ENCODE data around the gene RASSF3. TPM values are rescaled to one million over a fixed set of nuclear protein-coding genes. Genes with fewer than 3 reads are reported as not detected.

The RASSF3 gene
- total RNA-seq, 1 experiment from 2014 or later, result 107 TPM

- H3K4me1 ChIP-seq (ENCODE audit: control insufficient read depth, insufficient read depth, low read length), result peaks cover 94% of the 10 kb centered on the region
- CTCF ChIA-PET, result no interaction called here
- intact Hi-C loops (cut with micrococcal nuclease; ENCODE audit: unreplicated experiment), result loop anchor here (2.0 kb wide), 2 partner anchors 51 to 57 kb away; partner anchors contain the start of gene RASSF3
Measured at GRCh38 chr12:64667793-64668192, 57.5 kb downstream of the RASSF3 start.

GRCh38 chr12:64669270-64669842 is 59.1 kb downstream of the RASSF3 start:
- CTCF ChIA-PET, result no interaction called here
- TF ChIP-seq POLR2AphosphoS5 (IDR thresholded peaks at IDR 0.05; ENCODE audit: low read depth, low read length), result no peak
- no peak for TF ChIP-seq SIN3A (IDR thresholded peaks at IDR 0.05; ENCODE audit: borderline replicate concordance, insufficient read depth, low read depth, low read length)
- peak; percentile 35; the same call in 1 of the 2 replicates for TF ChIP-seq TCF7L2 (IDR thresholded peaks at IDR 0.05; ENCODE audit: low read depth, low read length)
- TF ChIP-seq REST (IDR thresholded peaks at IDR 0.05; ENCODE audit: insufficient read depth in 1 of 2, low read depth in 2 of 2, low read length in 1 of 2), result no peak
- Histone ChIP-seq H3K4me1 (ENCODE audit: control insufficient read depth, insufficient read depth, low read length) (peaks cover 98% of the 10 kb centered on the region), H3K36me3 (ENCODE audit: control insufficient read depth, insufficient read depth, low read length) (no peaks in the 10 kb centered on the region), H3K27ac (ENCODE audit: low read length) (peak overlapping the region; percentile 98), H3K27me3 (ENCODE audit: control insufficient read depth, insufficient read depth, low read length) (no peaks in the 10 kb centered on the region), H3K4me3 (ENCODE audit: low read depth in 2 of 2, low read length in 2 of 2) (peak overlapping the region in 1 of 2 experiments; percentile 29; a peak in 2 of 4 replicates), H3K9me3 (ENCODE audit: control insufficient read depth, insufficient read depth, low read depth, low read length) (no peaks in the 10 kb centered on the region)
- intact Hi-C loops (cut with micrococcal nuclease; ENCODE audit: unreplicated experiment), result loop anchor here (2.0 kb wide), 1 partner anchor 53 kb away; no protein-coding TSS in a partner anchor
- DNase-seq (ENCODE audit: low read depth, low spot score) (no peak), ATAC-seq (peak; percentile 62)
- POLR2A ChIA-PET, result interaction anchor here (0.6 kb wide), 1 partner anchor 152 kb away, joined by 6 read pairs; no protein-coding TSS in a partner anchor
- in situ Hi-C loops (cut with HindIII; ENCODE audit: low pct_unique_long_range_greater_than_20kb, low sequenced_read_pairs), result no loop called here
- BruUV-seq (replicated peaks), result no TSS peak

More at GRCh38 chr12:64667793-64668192, 57.5 kb downstream of the RASSF3 start:
- Histone ChIP-seq H3K27me3 (ENCODE audit: control insufficient read depth, insufficient read depth, low read length) (no peaks in the 10 kb centered on the region), H3K27ac (ENCODE audit: low read length) (peak overlapping the region; percentile 98), H3K36me3 (ENCODE audit: control insufficient read depth, insufficient read depth, low read length) (no peaks in the 10 kb centered on the region), H3K4me3 (ENCODE audit: low read depth in 2 of 2, low read length in 2 of 2) (no peak overlapping the region), H3K9me3 (ENCODE audit: control insufficient read depth, insufficient read depth, low read depth, low read length) (no peaks in the 10 kb centered on the region)
- ATAC-seq, result no peak
- in situ Hi-C loops (cut with HindIII; ENCODE audit: low pct_unique_long_range_greater_than_20kb, low sequenced_read_pairs), result no loop called here
- BruUV-seq (replicated peaks), result no TSS peak
- no peak for DNase-seq (ENCODE audit: low read depth, low spot score)
- POLR2A ChIA-PET, result interaction anchor here (0.6 to 1.0 kb wide), 3 partner anchors 12 to 1501 kb away, joined by 3 read pairs; no protein-coding TSS in a partner anchor
- no peak for TF ChIP-seq SIN3A (IDR thresholded peaks at IDR 0.05; ENCODE audit: borderline replicate concordance, insufficient read depth, low read depth, low read length)
- no peak for TF ChIP-seq CTCF (IDR thresholded peaks at IDR 0.05)
- TF ChIP-seq POLR2AphosphoS5 (IDR thresholded peaks at IDR 0.05; ENCODE audit: low read depth, low read length), result no peak
- TF ChIP-seq REST (IDR thresholded peaks at IDR 0.05; ENCODE audit: insufficient read depth in 1 of 2, low read depth in 2 of 2, low read length in 1 of 2), result no peak
- no peak for TF ChIP-seq TCF7L2 (IDR thresholded peaks at IDR 0.05; ENCODE audit: low read depth, low read length)

Data from Panc1 (cell line).